Measurements from ENCODE around the gene EFEMP2. TPM values are rescaled to one million over a fixed set of nuclear protein-coding genes. Genes with fewer than 3 reads are reported as not detected.

The EFEMP2 gene
- polyA plus RNA-seq, 1 donor (not counting 4 experiments of a cell fraction or from before 2014, with no cell fraction given) = 4.8 TPM

DNA sequence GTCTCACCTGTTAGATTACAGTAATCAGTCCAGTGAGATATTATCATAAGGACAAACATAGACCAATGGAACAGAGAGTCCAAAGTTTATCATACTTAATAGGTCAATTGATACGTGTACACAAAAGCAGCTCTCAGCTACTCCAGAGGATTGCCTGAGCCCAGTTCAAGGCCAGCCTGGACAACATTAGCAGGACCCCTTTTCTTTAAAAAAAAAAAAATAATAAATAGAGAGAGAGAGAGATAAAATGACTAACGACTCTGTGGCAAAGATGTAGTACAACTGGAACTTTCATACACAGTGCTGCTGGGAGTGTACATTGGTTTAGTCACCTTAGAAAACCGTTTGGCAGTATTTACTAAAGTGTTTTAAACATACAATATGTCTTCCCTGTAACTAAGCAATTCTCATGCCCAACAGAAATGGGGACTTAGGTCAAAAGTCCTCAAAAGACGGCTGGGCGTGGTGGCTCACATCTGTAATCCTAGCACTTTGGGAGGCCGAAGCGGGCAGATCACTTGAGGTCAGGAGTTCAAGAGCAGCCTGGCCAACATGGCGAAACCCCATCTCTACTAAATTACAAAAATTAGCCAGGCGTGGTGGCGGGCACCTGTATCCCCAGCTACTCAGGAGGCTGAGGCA, 28.2 kb downstream of the EFEMP2 start:
- Histone ChIP-seq H2AFZ (ENCODE audit: control insufficient read depth, low read length) (no peak overlapping the region), H3K4me2 (ENCODE audit: control insufficient read depth, extremely low read depth, insufficient read depth, low read depth, low read length) (no peak overlapping the region), H3K79me2 (ENCODE audit: control insufficient read depth, insufficient read depth, low read length) (no peaks in the 10 kb centered on the region), H3K36me3 (ENCODE audit: control insufficient read depth in 2 of 2, extremely low read depth in 1 of 2, insufficient read depth in 2 of 2, low read length in 2 of 2) (no peaks in the 10 kb centered on the region), H3K9ac (ENCODE audit: control insufficient read depth, extremely low read depth, insufficient read depth, low read length) (no peak overlapping the region), H3K4me1 (ENCODE audit: control insufficient read depth, extremely low read depth, insufficient read depth, low read length) (peaks cover 4% of the 10 kb centered on the region), H3K9me3 (ENCODE audit: control insufficient read depth, low read depth, low read length) (no peaks in the 10 kb centered on the region), H3K27me3 (ENCODE audit: control insufficient read depth, extremely low read depth, insufficient read depth, low read length) (no peaks in the 10 kb centered on the region), H3K9me1 (ENCODE audit: control insufficient read depth, extremely low read depth, insufficient read depth, low read length) (no peaks in the 10 kb centered on the region), H3K4me3 (ENCODE audit: control insufficient read depth in 2 of 3, extremely low read depth in 1 of 3, insufficient read depth in 2 of 3, low read depth in 1 of 3, low read length in 3 of 3) (no peak overlapping the region), H3K27ac (ENCODE audit: control insufficient read depth, insufficient read depth, low read length) (no peak overlapping the region), H4K20me1 (ENCODE audit: control insufficient read depth, extremely low read depth, insufficient read depth, low read length) (no peaks in the 10 kb centered on the region)
- DNase-seq (ENCODE audit: low read depth, low spot score) = no peak
- TF ChIP-seq EZH2 (IDR thresholded peaks at IDR 0.05; ENCODE audit: low read length) = no peak
- TF ChIP-seq, protein P1, sequence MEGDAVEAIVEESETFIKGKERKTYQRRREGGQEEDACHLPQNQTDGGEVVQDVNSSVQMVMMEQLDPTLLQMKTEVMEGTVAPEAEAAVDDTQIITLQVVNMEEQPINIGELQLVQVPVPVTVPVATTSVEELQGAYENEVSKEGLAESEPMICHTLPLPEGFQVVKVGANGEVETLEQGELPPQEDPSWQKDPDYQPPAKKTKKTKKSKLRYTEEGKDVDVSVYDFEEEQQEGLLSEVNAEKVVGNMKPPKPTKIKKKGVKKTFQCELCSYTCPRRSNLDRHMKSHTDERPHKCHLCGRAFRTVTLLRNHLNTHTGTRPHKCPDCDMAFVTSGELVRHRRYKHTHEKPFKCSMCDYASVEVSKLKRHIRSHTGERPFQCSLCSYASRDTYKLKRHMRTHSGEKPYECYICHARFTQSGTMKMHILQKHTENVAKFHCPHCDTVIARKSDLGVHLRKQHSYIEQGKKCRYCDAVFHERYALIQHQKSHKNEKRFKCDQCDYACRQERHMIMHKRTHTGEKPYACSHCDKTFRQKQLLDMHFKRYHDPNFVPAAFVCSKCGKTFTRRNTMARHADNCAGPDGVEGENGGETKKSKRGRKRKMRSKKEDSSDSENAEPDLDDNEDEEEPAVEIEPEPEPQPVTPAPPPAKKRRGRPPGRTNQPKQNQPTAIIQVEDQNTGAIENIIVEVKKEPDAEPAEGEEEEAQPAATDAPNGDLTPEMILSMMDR (optimal IDR thresholded peaks at IDR 0.05 in 1 of 3, IDR thresholded peaks at IDR 0.05 in 1 of 3, conservative IDR thresholded peaks at IDR 0.05 in 1 of 3; ENCODE audit: extremely low read depth in 1 of 3, insufficient read depth in 2 of 3, low read length in 3 of 3) = no peak
- dilution Hi-C loops (cut with MboI; ENCODE audit: extremely low pct_ligation_motif_present, low sequenced_read_pairs) = no loop called here
- no peak for FAIRE-seq

DNA sequence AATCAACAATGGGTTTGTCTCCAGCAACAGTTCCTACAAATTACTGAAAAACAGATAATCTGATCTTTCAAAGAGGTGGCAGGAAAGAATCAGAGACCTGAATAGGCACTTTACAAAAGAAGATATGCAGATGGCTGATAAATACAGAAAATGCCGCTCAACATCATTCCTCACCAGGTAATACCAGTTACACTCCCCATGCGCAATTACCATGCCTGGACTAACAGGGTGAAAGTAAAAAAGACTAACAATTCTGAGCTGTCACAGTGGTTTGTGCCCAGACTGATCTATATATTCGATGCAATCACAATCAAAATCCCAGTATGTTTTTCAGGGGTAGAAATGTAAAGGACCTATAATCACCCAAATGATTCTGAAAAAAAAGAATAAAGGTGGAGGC, 28.8 kb downstream of the EFEMP2 start:
- no peak overlapping the region for H3K4me3 ChIP-seq (ENCODE audit: control insufficient read depth in 2 of 3, extremely low read depth in 1 of 3, insufficient read depth in 2 of 3, low read depth in 1 of 3, low read length in 3 of 3)
- no peak overlapping the region for H3K9ac ChIP-seq (ENCODE audit: control insufficient read depth, extremely low read depth, insufficient read depth, low read length)
- H3K4me2 ChIP-seq (ENCODE audit: control insufficient read depth, extremely low read depth, insufficient read depth, low read depth, low read length) = no peak overlapping the region
- peaks cover 4% of the 10 kb centered on the region for H3K4me1 ChIP-seq (ENCODE audit: control insufficient read depth, extremely low read depth, insufficient read depth, low read length)
- H3K27me3 ChIP-seq (ENCODE audit: control insufficient read depth, extremely low read depth, insufficient read depth, low read length) = no peaks in the 10 kb centered on the region
- no peaks in the 10 kb centered on the region for H4K20me1 ChIP-seq (ENCODE audit: control insufficient read depth, extremely low read depth, insufficient read depth, low read length)
- H3K27ac ChIP-seq (ENCODE audit: control insufficient read depth, insufficient read depth, low read length) = no peak overlapping the region
- no peaks in the 10 kb centered on the region for H3K9me1 ChIP-seq (ENCODE audit: control insufficient read depth, extremely low read depth, insufficient read depth, low read length)
- dilution Hi-C loops (cut with MboI; ENCODE audit: extremely low pct_ligation_motif_present, low sequenced_read_pairs) = no loop called here
- H3K36me3 ChIP-seq (ENCODE audit: control insufficient read depth in 2 of 2, extremely low read depth in 1 of 2, insufficient read depth in 2 of 2, low read length in 2 of 2) = no peaks in the 10 kb centered on the region
- H3K9me3 ChIP-seq (ENCODE audit: control insufficient read depth, low read depth, low read length) = no peaks in the 10 kb centered on the region
- no peak for DNase-seq (ENCODE audit: low read depth, low spot score)
- no peak for FAIRE-seq
- TF ChIP-seq, protein P1 (optimal IDR thresholded peaks at IDR 0.05 in 1 of 3, IDR thresholded peaks at IDR 0.05 in 1 of 3, conservative IDR thresholded peaks at IDR 0.05 in 1 of 3; ENCODE audit: extremely low read depth in 1 of 3, insufficient read depth in 2 of 3, low read length in 3 of 3) = no peak
- TF ChIP-seq EZH2 (IDR thresholded peaks at IDR 0.05; ENCODE audit: low read length) = no peak
- H2AFZ ChIP-seq (ENCODE audit: control insufficient read depth, low read length) = no peak overlapping the region
- no peaks in the 10 kb centered on the region for H3K79me2 ChIP-seq (ENCODE audit: control insufficient read depth, insufficient read depth, low read length)

Measured in keratinocyte (primary cell).